GM19238 (cell line): ENCODE measurements around the gene PLCH1.

Experiments used
- DNase-seq: peaks from one replicate; pipeline ENCODE4 v3.0.0; 2011; ENCODE audit warnings: low spot score; ENCODE audit not compliant: insufficient read length

The PLCH1 gene, protein sequence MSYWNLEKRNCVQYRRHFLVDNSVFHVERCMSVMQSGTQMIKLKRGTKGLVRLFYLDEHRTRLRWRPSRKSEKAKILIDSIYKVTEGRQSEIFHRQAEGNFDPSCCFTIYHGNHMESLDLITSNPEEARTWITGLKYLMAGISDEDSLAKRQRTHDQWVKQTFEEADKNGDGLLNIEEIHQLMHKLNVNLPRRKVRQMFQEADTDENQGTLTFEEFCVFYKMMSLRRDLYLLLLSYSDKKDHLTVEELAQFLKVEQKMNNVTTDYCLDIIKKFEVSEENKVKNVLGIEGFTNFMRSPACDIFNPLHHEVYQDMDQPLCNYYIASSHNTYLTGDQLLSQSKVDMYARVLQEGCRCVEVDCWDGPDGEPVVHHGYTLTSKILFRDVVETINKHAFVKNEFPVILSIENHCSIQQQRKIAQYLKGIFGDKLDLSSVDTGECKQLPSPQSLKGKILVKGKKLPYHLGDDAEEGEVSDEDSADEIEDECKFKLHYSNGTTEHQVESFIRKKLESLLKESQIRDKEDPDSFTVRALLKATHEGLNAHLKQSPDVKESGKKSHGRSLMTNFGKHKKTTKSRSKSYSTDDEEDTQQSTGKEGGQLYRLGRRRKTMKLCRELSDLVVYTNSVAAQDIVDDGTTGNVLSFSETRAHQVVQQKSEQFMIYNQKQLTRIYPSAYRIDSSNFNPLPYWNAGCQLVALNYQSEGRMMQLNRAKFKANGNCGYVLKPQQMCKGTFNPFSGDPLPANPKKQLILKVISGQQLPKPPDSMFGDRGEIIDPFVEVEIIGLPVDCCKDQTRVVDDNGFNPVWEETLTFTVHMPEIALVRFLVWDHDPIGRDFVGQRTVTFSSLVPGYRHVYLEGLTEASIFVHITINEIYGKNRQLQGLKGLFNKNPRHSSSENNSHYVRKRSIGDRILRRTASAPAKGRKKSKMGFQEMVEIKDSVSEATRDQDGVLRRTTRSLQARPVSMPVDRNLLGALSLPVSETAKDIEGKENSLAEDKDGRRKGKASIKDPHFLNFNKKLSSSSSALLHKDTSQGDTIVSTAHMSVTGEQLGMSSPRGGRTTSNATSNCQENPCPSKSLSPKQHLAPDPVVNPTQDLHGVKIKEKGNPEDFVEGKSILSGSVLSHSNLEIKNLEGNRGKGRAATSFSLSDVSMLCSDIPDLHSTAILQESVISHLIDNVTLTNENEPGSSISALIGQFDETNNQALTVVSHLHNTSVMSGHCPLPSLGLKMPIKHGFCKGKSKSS (N-terminal part only)

DNA sequence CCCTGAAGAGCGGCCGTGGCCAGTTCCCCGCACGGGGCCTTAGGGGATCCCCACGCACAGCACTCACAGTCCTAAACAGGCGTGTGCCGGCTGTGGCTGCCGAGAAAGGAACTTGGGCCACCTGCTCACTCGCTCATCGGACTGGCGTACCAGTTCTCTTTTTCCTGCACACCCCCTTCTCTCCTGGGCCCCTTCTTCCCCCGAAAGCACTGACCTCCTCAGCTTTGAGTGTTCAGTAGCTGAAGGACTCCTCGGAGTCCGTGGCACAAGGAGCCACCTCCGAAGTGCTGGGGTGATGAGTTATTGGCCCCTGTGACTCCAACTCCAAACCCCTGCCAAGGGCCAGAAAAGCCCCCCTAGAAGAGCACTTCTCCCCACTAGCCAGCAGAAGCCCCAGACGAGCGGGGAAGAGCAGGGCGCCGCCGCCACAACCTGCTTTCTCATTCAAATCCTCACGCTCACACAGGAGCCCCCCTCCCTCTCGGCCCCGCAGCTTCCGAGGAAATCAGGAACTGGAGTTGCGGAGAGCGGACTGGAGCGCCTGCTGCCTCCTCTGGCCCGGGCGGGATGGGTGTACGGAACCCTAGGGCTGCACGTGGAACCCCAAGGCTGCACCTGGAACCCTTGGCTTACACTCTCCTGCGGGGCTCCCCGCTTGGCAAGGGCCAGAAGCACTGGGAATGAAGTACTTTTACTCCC is at the start of gene PLCH1:
Gene PLCH1 (minus strand): TSS at position 446 of the 699 bp plus-strand sequence. CDS start 40,847 bp downstream, outside the sequence.
- no peak for DNase-seq

- no peak for DNase-seq
These were observed 47.7 kb upstream of the PLCH1 start for GRCh38 chr3:155792532-155792931.

- no peak for DNase-seq
These were observed 46.3 kb upstream of the PLCH1 start for GRCh38 chr3:155791190-155791589.

- no peak for DNase-seq
These were observed 45.5 kb upstream of the PLCH1 start for GRCh38 chr3:155790272-155790925.

DNA sequence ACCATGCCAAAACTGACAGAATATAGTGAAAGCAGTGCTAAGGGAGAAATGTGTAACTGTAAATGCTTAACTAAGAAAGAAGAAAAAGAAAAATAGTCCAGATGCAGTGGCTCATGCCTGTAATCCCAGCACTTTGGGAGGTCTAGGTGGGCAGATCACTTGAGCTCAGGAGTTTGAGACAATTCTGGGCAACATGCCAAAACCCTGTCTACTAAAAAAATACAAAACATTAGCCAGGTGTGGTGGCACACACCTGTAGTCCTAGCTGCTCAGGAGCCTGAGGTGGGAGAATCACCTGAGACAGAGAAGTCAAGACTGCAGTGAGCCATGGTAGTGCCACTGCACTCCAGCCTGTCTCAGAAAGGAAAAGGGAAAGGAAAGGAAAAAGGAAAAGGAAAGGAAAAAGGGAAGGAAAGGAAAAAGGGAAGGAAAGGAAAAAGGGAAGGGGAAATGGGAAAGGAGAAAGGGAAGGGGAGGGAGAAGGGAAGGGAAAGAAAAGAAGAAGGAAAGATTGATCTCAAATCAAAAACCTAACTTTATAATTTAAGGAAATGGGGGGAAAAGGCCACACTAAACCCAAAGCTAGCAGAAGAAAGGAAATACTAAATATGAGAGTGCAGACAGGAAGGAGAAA is 40.9 kb upstream of the PLCH1 start:
- no peak for DNase-seq

GRCh38 chr3:155782390-155782953 is 37.6 kb upstream of the PLCH1 start:
- no peak for DNase-seq

DNA sequence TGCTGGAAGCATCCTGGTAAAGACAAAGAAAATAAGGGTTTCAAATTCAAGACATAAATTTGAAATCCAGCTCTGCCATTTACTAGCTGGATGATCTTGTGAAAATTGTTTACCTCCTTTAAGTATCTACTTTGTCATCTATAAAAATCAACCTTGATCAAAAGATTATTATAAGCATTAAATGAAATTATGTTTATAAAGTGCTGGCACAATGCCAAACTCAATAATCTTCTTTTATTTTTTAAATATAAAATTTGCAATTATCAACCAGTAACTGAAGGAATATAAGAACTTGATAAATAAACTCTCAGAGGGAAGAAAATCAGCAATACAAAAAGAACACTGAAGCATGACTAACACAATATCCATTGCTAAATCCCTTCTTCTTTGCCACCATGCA is 35.4 kb upstream of the PLCH1 start:
- no peak for DNase-seq

DNA sequence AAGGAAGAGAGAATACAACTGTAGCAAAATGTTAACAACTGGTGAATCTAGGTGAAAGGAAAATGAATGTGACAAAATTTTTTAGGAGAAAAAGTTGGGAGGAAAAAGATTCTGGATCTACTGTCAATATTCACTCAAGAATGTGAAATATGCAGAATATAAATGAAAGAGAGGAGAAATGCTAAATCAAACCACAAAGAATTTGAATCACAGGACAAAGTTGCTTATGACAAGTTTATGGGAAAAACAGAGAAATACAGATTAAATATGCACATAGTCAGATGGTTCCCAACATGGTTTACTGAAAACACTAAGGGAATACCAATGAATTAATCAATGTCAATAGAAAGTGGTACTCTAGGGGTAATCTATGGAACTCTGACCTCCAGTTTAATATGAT is 33.6 kb upstream of the PLCH1 start:
- DNase-seq, result no peak

DNA sequence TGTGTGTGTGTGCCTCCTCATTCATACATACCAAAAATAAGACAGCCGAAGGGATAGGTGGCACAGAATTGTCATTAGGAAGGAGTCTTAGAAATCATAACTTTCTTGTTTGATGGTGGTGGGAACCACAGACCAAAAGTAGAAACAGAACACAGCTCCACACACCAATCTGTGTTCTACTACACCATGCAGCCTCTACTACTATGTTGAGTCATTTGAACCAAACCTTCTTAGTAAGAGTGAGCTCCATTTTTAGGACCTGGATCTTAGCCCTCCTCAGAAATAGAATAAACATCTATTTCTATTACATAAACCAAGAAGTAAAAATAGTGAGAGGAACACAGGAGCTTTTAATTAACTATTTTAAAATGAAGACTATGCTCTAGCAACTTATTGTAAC is 27.9 kb upstream of the PLCH1 start:
- no peak for DNase-seq

- no peak for DNase-seq
These were observed 26.3 kb upstream of the PLCH1 start for GRCh38 chr3:155771126-155771525.

DNA sequence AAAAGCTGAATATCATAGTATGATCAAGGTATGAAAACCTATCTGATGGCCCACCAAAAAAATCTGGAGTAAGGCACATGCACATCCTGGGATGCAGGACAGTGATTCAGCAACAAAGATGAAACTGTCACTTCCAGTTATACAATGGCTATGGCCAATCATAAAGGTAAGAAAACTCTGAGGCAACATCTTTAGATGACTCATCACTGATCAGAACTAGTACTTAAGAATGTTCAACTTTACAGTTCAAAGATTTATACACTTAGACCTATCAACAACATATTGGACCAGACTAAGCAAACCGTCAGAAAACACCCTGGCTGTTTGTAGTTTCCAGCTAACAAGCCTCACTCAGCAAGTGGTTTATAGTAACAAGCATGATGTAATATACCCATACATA is 21.3 kb upstream of the PLCH1 start:
- DNase-seq, result no peak

DNA sequence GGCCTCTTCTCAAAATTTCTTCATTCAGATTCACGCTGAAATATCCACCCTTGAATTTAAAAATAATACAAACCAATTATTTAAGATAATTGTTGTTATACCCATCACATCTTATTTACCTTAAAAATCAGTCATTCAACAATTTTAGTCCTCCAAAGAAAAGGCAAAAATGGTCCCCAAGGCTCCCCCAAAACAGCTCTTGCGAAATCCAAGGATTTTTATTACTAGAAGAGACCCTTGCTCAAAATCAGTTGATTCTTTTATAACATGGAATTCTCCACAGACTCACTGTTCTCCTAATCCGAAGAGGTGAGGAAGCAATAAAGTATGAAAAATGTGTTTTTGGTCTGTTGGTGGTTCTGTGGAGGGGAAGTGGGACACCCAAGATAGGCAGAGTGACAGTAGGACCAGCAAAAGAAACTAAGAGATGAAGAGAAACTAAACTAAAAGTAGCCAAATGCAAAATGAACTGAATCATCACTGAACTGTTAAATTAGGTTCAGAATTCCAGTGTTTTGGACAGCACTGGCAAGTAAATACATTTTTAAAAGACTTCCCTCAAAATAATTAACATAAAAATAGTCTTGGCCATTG is 19.1 kb upstream of the PLCH1 start:
- DNase-seq, result no peak

DNA sequence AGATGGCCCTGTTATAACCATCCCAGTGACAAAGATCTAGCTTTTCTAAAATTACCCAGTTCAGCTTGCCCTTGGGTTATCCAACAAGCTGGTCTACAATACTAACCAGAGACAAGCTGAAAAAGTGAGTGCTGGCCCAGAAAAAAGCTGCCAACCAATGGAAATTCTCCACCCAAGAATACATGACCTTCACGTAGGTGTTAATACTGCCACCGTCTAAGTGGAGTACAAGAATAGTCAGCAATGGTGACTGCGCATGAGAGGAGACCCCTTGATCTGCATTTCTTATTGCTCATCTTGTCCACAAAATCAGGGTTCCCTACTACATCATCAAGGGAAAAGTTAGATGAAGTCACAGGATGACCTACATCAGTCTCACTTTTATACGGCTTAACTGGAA is 15.8 kb upstream of the PLCH1 start:
- DNase-seq, result no peak

DNA sequence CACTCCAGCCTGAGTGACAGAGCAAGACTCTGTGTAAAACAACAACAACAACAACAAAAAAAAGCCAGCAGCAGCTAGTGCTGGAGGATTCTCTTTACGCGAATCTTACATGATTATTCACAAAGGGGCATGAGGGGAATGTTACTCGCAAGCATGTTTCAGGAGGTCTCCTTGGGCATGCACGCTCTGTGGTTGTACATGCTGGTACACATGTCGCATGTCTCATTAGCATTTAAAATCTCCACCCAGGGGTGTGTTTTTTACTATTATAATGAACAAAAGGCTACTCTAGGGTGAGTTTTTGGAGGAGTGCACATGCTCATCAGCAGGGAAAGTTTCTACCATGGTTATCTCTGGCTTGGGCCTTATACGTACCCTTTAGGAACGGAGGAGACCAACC is 12.7 kb upstream of the PLCH1 start:
- no peak for DNase-seq

DNA sequence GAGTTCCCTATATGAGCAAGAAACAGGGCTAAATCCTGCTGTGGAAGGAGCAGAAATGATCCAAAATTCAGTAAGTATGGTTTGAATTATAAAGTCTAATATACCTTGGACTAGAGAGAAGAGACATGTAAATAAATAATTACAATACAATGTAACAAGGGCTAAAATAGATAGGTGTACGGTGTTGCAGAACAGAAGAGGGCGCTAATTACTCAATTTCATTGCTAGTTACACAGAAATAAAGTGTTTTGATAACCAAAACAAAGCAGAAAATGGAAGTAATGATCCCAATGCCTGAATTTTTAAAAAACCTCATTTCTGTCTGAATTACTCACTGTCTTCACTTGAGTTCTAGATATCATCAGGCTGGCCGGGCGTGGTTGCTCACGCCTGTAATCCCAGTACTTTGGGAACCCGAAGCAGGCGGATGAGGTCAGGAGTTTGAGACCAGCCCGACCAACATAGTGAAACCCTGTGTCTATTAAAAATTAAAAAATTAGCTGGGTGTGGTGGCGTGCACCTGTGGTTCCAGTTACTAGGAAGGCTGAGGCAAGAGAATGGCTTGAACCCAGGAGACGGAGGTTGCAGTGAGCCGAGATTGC is 8.3 kb upstream of the PLCH1 start:
- no peak for DNase-seq

DNA sequence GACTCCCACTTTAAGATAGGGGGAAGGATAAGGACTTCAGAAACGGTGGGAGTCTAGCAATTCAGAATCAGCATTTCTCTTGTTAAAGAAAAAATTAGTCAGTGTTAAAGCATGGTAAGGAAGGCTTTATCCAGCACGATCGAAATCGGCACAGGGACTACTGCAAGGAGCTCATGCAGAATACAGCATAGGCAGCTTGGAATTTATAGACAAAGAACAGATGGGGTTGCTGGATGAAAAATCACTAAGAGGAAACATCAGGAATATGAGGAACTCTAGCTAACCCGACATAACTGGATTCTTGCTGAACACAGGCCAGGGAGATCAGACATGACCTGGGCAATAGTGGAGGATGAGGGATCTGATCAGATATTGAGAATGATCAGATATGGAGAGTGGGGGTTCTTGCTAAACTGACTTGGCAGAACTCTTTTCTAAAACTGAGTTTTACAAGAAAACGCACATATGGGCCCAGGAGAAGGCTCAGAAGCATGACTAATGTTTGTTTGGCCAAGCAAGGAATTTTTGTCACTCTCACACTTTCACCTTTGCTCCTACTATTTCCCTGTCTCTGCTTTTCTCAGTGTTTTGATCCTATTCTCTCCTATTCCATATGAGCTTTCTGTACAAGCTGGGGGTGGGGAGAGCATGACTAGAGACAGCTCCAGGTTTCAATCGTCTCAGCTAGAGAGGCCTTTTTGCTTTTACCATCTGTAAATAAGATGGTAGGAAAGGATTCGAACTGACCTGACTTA is 3.9 kb upstream of the PLCH1 start:
- no peak for DNase-seq

DNA sequence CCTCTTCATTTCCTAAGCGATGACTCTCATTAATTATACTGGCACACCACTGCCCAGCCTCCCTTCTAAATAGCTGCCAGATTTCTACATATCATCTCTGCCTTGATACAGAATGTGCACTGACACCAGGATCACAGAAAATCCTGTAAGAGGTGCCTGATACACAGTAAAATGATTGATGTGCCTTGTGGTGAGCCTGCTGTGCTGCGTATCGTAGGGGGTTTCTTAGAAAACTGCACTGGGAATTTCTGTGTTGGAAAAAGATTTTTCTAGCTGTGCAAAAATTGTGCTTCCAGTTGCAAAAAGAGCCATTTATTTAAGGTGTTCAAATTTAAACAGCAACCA is 3.0 kb upstream of the PLCH1 start:
- DNase-seq, result no peak

GRCh38 chr3:155747286-155747945 is 2.5 kb upstream of the PLCH1 start:
- DNase-seq, result no peak
